AG04449 (cell line): Measurements from ENCODE around the gene KLHL35.

Experiments used
- CTCF ChIA-PET: fragments of 350-600 bp; formaldehyde crosslinking; extraction: SDS; loops from one replicate; lab custom pipeline; 2021; ENCODE audit warnings: antibody characterized with exemption; lab: Yijun Ruan, JAX
- POLR2A ChIA-PET: fragments of 400-600, 350-600 bp; formaldehyde crosslinking; extraction: SDS; loops from one replicate; lab custom pipeline; 2020; ENCODE audit warnings: antibody characterized with exemption, inconsistent platforms; lab: Yijun Ruan, JAX
- DNase-seq: peaks from one replicate; pipeline ENCODE4 v3.0.0-alpha.2; 2010; ENCODE audit warnings: low read depth, low spot score
- H3K4me3 ChIP-seq: 2 replicates; pipeline ENCODE4 v1.5.1; 2011; ENCODE audit warnings: low read depth, mild to moderate bottlenecking, control low read depth, low read length
- TF ChIP-seq, protein P1 (sequence below): IDR thresholded peaks from one replicate; pipeline ENCODE4 v1.5.1; 2011; ENCODE audit warnings: mild to moderate bottlenecking, moderate library complexity, low read length, control low read depth, inconsistent platforms; ENCODE audit not compliant: insufficient read depth; ENCODE audit errors: missing control alignments

KLHL35 gene, protein sequence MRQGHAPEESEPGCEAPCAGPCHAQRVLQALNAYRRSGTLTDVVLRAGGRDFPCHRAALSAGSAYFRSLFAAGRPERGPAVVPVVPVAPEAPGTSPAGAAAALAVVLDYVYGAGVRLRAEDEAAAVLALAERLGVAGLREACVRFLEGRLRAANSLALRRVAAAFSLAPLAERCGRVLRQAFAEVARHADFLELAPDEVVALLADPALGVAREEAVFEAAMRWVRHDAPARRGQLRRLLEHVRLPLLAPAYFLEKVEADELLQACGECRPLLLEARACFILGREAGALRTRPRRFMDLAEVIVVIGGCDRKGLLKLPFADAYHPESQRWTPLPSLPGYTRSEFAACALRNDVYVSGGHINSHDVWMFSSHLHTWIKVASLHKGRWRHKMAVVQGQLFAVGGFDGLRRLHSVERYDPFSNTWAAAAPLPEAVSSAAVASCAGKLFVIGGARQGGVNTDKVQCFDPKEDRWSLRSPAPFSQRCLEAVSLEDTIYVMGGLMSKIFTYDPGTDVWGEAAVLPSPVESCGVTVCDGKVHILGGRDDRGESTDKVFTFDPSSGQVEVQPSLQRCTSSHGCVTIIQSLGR

GRCh38 chr11:75432911-75433321, at the start of gene KLHL35:
Gene KLHL35, minus strand, starts transcription at chr11:75433203. Its CDS starts 2,574 bp downstream, at chr11:75430629.
- TF ChIP-seq, protein P1, sequence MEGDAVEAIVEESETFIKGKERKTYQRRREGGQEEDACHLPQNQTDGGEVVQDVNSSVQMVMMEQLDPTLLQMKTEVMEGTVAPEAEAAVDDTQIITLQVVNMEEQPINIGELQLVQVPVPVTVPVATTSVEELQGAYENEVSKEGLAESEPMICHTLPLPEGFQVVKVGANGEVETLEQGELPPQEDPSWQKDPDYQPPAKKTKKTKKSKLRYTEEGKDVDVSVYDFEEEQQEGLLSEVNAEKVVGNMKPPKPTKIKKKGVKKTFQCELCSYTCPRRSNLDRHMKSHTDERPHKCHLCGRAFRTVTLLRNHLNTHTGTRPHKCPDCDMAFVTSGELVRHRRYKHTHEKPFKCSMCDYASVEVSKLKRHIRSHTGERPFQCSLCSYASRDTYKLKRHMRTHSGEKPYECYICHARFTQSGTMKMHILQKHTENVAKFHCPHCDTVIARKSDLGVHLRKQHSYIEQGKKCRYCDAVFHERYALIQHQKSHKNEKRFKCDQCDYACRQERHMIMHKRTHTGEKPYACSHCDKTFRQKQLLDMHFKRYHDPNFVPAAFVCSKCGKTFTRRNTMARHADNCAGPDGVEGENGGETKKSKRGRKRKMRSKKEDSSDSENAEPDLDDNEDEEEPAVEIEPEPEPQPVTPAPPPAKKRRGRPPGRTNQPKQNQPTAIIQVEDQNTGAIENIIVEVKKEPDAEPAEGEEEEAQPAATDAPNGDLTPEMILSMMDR: no peak
- ChIA-PET POLR2A (no interaction called here), CTCF (interaction anchor here (1.0 to 9.2 kb wide), 5 partner anchors 12 to 158 kb away, joined by 3 to 91 read pairs (median 7); partner anchors contain the start of gene GDPD5)
- DNase-seq: no peak
- no peak within 1 kb of the TSS for H3K4me3 ChIP-seq

- H3K4me3 ChIP-seq: no peak overlapping the region
- no peak for DNase-seq
- TF ChIP-seq, protein P1: no peak
- CTCF ChIA-PET: interaction anchor here (1.7 kb wide), 1 partner anchor 37 kb away, joined by 5 read pairs; no protein-coding TSS in a partner anchor
- POLR2A ChIA-PET: no interaction called here
These were observed 49.1 kb upstream of the KLHL35 start for GRCh38 chr11:75481922-75482606.

DNA sequence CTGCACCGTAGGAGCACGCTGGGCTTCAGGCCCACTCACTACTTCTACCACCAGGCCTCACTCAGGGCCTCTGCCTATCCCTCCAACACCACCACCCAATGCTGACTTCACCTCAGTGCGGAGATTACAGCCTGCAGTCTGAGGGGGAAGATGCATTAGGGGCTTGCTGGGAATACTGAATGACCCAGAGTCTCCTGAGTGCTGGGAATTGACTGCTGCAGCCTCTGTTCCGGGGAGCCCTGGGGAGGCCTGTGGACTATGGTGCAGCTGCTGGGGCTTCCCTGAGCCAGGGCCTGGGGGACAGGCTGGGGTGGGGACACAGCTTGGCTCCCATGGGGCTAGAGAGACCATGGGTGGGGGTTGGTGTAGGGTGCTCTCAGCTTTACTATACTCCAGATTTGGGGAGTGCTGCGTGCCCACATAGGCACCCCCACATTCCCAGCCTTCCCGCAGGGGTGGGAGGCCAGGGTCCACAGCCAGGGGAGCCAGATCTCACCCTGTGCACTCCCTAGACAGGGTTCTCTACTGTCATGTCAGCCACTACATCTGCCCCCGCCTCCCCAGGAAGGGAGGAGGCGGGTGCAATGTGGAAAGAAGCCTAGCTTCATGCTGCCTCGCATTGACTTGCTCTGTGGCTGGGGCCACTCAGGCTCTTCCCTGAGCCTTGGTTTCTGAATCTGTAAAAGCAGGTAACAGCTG, 48.4 kb upstream of the KLHL35 start:
- TF ChIP-seq, protein P1: no peak
- H3K4me3 ChIP-seq: no peak overlapping the region
- POLR2A ChIA-PET: no interaction called here
- no peak for DNase-seq
- CTCF ChIA-PET: no interaction called here

- DNase-seq: no peak
- TF ChIP-seq, protein P1: no peak
- ChIA-PET CTCF (interaction anchor here (0.5 kb wide), 1 partner anchor 51 kb away, joined by 3 read pairs; no protein-coding TSS in a partner anchor), POLR2A (no interaction called here)
- no peak overlapping the region for H3K4me3 ChIP-seq
These were observed 47.5 kb upstream of the KLHL35 start for GRCh38 chr11:75480185-75481175.

- no peak for DNase-seq
- POLR2A ChIA-PET: no interaction called here
- H3K4me3 ChIP-seq: no peak overlapping the region
- TF ChIP-seq, protein P1: no peak
- CTCF ChIA-PET: interaction anchor here (0.5 kb wide), 1 partner anchor 52 kb away, joined by 3 read pairs; no protein-coding TSS in a partner anchor
These were observed 46.7 kb upstream of the KLHL35 start for GRCh38 chr11:75479597-75480145.
